ENCODE measurements around the gene ITPKB. TPM values are rescaled to one million over a fixed set of nuclear protein-coding genes. Genes with fewer than 3 reads are reported as not detected.

The ITPKB gene
- polyA plus RNA-seq, 1 experiment = 2.8 TPM

DNA sequence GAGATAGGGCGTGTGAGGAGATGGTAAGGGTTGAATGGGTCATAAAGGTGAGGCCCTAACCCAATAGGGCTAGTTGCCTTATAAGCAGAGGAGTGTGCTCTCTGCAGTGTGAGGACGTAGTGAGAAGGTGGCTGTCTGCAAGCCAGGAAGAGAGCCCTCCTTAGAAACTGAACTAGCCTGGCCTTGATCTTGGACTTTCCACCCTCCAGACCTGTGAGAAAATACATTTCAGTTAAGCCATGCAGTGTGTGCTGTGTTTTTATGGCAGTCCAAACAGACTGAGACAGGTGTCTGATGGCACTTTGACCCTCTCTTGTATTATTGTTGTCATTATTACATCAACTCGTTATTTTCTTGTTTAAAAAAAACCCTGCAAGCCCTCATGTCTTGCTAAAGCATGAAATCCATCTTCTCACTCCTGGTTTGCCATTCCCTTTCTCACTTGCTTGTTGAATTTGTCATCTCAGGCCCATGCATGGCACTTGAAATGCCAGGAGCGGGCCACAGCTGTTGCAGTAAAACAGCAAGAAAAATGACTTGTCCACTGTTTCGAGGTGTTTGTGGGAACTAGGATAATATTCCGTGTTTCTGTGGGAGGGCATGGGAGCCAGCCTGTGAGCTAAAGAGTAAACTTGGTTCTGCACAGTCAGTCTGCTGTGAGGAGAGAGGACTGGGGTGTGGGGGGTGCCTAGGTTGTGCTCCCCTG lies 111.9 kb downstream of the ITPKB start:
- CTCF ChIA-PET = interaction anchor here (1.0 to 3.8 kb wide), 23 partner anchors 9 to 914 kb away, joined by 3 to 53 read pairs (median 6); partner anchors contain the start of gene PSEN2
- H3K9me3 ChIP-seq (ENCODE audit: control insufficient read depth, insufficient read depth, low read length) = peaks cover 2% of the 10 kb centered on the region; the same call in 1 of the 2 replicates
- TF ChIP-seq, protein P1, sequence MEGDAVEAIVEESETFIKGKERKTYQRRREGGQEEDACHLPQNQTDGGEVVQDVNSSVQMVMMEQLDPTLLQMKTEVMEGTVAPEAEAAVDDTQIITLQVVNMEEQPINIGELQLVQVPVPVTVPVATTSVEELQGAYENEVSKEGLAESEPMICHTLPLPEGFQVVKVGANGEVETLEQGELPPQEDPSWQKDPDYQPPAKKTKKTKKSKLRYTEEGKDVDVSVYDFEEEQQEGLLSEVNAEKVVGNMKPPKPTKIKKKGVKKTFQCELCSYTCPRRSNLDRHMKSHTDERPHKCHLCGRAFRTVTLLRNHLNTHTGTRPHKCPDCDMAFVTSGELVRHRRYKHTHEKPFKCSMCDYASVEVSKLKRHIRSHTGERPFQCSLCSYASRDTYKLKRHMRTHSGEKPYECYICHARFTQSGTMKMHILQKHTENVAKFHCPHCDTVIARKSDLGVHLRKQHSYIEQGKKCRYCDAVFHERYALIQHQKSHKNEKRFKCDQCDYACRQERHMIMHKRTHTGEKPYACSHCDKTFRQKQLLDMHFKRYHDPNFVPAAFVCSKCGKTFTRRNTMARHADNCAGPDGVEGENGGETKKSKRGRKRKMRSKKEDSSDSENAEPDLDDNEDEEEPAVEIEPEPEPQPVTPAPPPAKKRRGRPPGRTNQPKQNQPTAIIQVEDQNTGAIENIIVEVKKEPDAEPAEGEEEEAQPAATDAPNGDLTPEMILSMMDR (IDR thresholded peaks at IDR 0.05; ENCODE audit: low read depth, low read length) = no peak
- H3K27ac ChIP-seq (ENCODE audit: low read depth, low read length) = no peak overlapping the region
- no peak overlapping the region for H3K4me3 ChIP-seq (ENCODE audit: low read depth, low read length)
- DNase-seq (ENCODE audit: low read depth, low spot score) = no peak
- H3K27me3 ChIP-seq (ENCODE audit: control insufficient read depth, insufficient read depth, low read length) = peaks cover 9% of the 10 kb centered on the region
- POLR2A ChIA-PET = interaction anchor here (0.6 kb wide), 1 partner anchor 8 kb away, joined by 3 read pairs; no protein-coding TSS in a partner anchor

DNA sequence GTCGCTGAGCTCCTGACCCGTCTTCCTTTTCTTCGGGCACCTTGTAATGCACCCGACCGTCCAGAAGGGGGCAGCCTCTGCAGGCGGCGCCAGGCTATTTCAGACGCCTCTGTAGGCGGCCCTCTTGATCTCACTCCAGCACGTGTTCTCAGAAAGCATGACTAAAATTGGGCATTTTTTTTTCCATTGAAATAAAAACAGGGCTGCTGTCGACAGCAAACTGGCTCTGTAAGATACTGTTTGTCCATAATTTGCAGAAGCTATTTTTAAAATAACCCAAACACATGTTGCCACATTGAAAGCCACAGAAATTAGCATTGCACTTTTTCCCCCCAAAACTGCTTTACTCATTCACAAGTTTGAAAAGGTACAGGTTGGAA lies 112.5 kb downstream of the ITPKB start:
- DNase-seq (ENCODE audit: low read depth, low spot score) = no peak
- Histone ChIP-seq H3K9me3 (ENCODE audit: control insufficient read depth, insufficient read depth, low read length) (peaks cover 2% of the 10 kb centered on the region; the same call in 1 of the 2 replicates), H3K27me3 (ENCODE audit: control insufficient read depth, insufficient read depth, low read length) (peaks cover 9% of the 10 kb centered on the region), H3K27ac (ENCODE audit: low read depth, low read length) (no peak overlapping the region), H3K4me3 (ENCODE audit: low read depth, low read length) (no peak overlapping the region)
- CTCF ChIA-PET = interaction anchor here (0.6 to 3.8 kb wide), 44 partner anchors 10 to 915 kb away, joined by 3 to 53 read pairs (median 4); partner anchors contain the start of genes COQ8A and PSEN2
- POLR2A ChIA-PET = interaction anchor here (0.6 kb wide), 1 partner anchor 9 kb away, joined by 3 read pairs; no protein-coding TSS in a partner anchor
- TF ChIP-seq, protein P1 (IDR thresholded peaks at IDR 0.05; ENCODE audit: low read depth, low read length) = peak; percentile 92

DNA sequence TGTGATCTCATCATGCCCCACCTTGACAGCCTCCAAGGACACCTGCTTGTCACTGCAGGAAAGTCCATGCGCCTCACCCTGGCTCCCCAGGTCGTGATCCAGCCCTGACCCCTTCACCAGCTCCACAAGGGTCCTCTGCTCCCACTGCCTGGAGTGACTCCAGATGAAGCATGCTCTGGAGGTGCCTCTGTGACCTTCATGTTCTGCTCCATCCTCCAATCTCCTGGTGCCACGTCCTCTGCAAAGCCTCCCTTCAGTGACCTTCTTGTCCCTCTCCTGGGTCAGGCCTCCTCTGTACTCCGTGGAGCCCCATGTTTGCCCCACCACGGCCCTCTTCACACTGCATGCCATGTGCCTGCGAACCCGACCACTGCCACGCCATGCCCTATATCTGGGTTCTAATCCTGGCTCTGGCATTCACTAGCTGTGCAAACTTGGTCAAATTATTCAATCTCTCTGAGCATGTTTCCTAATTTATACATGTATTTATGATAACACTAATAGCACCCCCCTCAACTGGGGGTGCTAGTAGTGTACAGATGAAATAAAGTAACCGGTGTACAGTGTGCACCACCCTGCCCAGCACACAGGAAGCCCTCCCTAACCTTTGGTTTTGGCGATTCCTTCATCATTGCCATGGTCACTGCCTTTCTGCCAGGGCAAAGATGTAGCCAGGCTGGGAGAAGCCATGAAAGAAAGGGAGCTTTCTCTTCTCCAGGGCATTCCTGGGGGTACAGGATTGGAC lies 113.1 kb downstream of the ITPKB start:
- H3K9me3 ChIP-seq (ENCODE audit: control insufficient read depth, insufficient read depth, low read length) = peaks cover 2% of the 10 kb centered on the region; the same call in 1 of the 2 replicates
- ChIA-PET POLR2A (interaction anchor here (0.6 kb wide), 1 partner anchor 9 kb away, joined by 3 read pairs; no protein-coding TSS in a partner anchor), CTCF (interaction anchor here (0.6 to 3.8 kb wide), 44 partner anchors 11 to 916 kb away, joined by 3 to 53 read pairs (median 4); partner anchors contain the start of genes COQ8A and PSEN2)
- no peak overlapping the region for H3K27ac ChIP-seq (ENCODE audit: low read depth, low read length)
- TF ChIP-seq, protein P1 (IDR thresholded peaks at IDR 0.05; ENCODE audit: low read depth, low read length) = no peak
- H3K4me3 ChIP-seq (ENCODE audit: low read depth, low read length) = no peak overlapping the region
- no peak for DNase-seq (ENCODE audit: low read depth, low spot score)
- peaks cover 9% of the 10 kb centered on the region for H3K27me3 ChIP-seq (ENCODE audit: control insufficient read depth, insufficient read depth, low read length)

DNA sequence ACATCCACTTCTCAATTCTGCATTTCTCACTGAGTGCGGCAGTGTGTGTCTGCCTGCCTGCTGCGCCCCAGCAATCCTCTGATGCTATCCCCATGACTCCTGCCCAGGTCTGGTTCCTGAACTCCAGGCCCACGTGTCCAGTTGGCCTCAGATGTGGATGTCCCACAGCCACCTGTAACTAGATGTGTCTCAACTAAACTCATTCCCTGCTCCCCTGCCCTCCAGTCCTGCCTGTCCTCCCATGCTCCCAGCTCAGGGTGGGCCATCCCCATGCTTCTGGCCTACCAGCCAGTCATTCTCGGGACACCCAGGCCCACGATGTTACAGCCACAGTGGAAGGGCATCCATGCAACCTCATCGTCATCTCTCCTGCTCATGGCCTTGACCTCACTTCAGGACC lies 113.8 kb downstream of the ITPKB start:
- H3K4me3 ChIP-seq (ENCODE audit: low read depth, low read length) = no peak overlapping the region
- peaks cover 9% of the 10 kb centered on the region for H3K27me3 ChIP-seq (ENCODE audit: control insufficient read depth, insufficient read depth, low read length)
- ChIA-PET POLR2A (no interaction called here), CTCF (interaction anchor here (1.2 to 3.8 kb wide), 6 partner anchors 8 to 191 kb away, joined by 3 to 24 read pairs (median 10); no protein-coding TSS in a partner anchor)
- no peak overlapping the region for H3K27ac ChIP-seq (ENCODE audit: low read depth, low read length)
- peaks cover 2% of the 10 kb centered on the region; the same call in 1 of the 2 replicates for H3K9me3 ChIP-seq (ENCODE audit: control insufficient read depth, insufficient read depth, low read length)
- no peak for DNase-seq (ENCODE audit: low read depth, low spot score)
- TF ChIP-seq, protein P1 (IDR thresholded peaks at IDR 0.05; ENCODE audit: low read depth, low read length) = no peak
